ENCODE results near the gene FCHO2. TPM values are rescaled to one million over a fixed set of nuclear protein-coding genes. Genes with fewer than 3 reads are reported as not detected.

FCHO2 gene
- total and polyA plus RNA-seq, 2 donors (not counting 3 experiments of a cell fraction or from before 2014, with no cell fraction given), result 12.0 to 25.2 TPM

GRCh38 chr5:73067213-73067612, 111.4 kb downstream of the FCHO2 start:
- ChIA-PET POLR2A (no interaction called here), CTCF (interaction anchor here (0.7 to 1.6 kb wide), 6 partner anchors 9 to 149 kb away, joined by 3 to 5 read pairs (median 4); no protein-coding TSS in a partner anchor)
- peak; percentile 78 for DNase-seq (ENCODE audit: low read depth, low spot score)
- H3K27me3 ChIP-seq (ENCODE audit: control insufficient read depth in 2 of 2, insufficient read depth in 2 of 2, low read length in 2 of 2), result no peaks in the 10 kb centered on the region
- peaks cover 2 to 5% of the 10 kb centered on the region in 2 experiments for H3K36me3 ChIP-seq (ENCODE audit: control insufficient read depth in 2 of 2, extremely low read depth in 1 of 2, insufficient read depth in 2 of 2, low read length in 2 of 2)
- no peaks in the 10 kb centered on the region for H3K9me3 ChIP-seq (replicated peaks; ENCODE audit: control insufficient read depth, insufficient read depth, low read length)
- H3K4me3 ChIP-seq (replicated peaks in 1 of 3; ENCODE audit: insufficient read depth in 1 of 3, low read depth in 1 of 3, low read length in 3 of 3), result no peak overlapping the region
- H2AFZ ChIP-seq (ENCODE audit: low read depth, low read length), result no peak overlapping the region
- intact Hi-C loops (cut with micrococcal nuclease) (no loop called here), dilution Hi-C loops (cut with MboI; ENCODE audit: extremely low pct_ligation_motif_present, low sequenced_read_pairs) (no loop called here)
- H3K4me1 ChIP-seq (ENCODE audit: control insufficient read depth, extremely low read depth, insufficient read depth, low read length), result peaks cover 7% of the 10 kb centered on the region
- no peaks in the 10 kb centered on the region for H3K79me2 ChIP-seq (ENCODE audit: control insufficient read depth, insufficient read depth, low read length)
- no peak overlapping the region for H3K4me2 ChIP-seq (ENCODE audit: insufficient read depth, low read length)
- FAIRE-seq, result peak; percentile 75
- TF ChIP-seq FOS (IDR thresholded peaks at IDR 0.05; ENCODE audit: borderline replicate concordance, insufficient read depth, low read length), result peak; percentile 57
- no peak for TF ChIP-seq MYC (IDR thresholded peaks at IDR 0.05; ENCODE audit: low read depth, low read length)
- TF ChIP-seq POLR2AphosphoS5 (IDR thresholded peaks at IDR 0.05; ENCODE audit: insufficient read depth, low read depth, low read length), result no peak
- peak; percentile 18 for TF ChIP-seq GATA2 (IDR thresholded peaks at IDR 0.05; ENCODE audit: insufficient read depth, insufficient read length, low read depth, low read length)
- peak; percentile 55 for TF ChIP-seq JUN (IDR thresholded peaks at IDR 0.05; ENCODE audit: borderline replicate concordance, insufficient read depth, insufficient read length, low read depth)
- no peak overlapping the region for H3K27ac ChIP-seq (ENCODE audit: insufficient read depth, low read depth, low read length)
- no peaks in the 10 kb centered on the region for H3K9me1 ChIP-seq (replicated peaks; ENCODE audit: control insufficient read depth, extremely low read depth, insufficient read depth, low read length)
- no peaks in the 10 kb centered on the region for H4K20me1 ChIP-seq (replicated peaks; ENCODE audit: control insufficient read depth, extremely low read depth, insufficient read depth, low read length)
- H3K9ac ChIP-seq (replicated peaks; ENCODE audit: extremely low read depth, insufficient read depth, low read length), result no peak overlapping the region
- BruUV-seq (replicated peaks), result no TSS peak

DNA sequence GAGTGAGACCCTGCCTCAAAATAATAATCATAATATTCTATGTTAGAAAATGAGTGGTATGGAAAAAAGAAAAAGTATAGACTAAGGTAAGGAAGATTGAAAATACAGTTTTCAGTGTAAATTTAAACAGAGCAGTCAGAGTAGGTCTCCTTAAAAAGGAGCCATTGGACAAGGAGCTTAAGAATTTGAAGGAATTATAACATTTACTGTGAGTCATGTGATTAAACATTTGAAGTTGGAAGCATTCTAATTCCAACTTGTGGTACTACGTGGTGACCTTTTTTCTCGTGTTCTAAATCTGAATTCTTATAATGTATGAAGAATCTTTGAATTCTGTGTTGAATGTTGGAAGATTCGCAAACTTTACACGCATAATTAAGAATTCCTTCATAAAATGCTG, 125.3 kb downstream of the FCHO2 start:
- H3K9me3 ChIP-seq (replicated peaks; ENCODE audit: control insufficient read depth, insufficient read depth, low read length), result no peaks in the 10 kb centered on the region
- no TSS peak for BruUV-seq (replicated peaks)
- DNase-seq (ENCODE audit: low read depth, low spot score), result no peak
- H3K79me2 ChIP-seq (ENCODE audit: control insufficient read depth, insufficient read depth, low read length), result no peaks in the 10 kb centered on the region
- FAIRE-seq, result no peak
- H3K36me3 ChIP-seq (ENCODE audit: control insufficient read depth in 2 of 2, extremely low read depth in 1 of 2, insufficient read depth in 2 of 2, low read length in 2 of 2), result peaks cover 0 to 6% of the 10 kb centered on the region in 2 experiments
- ChIA-PET POLR2A (no interaction called here), CTCF (interaction anchor here (1.2 to 1.7 kb wide), 3 partner anchors 121 to 370 kb away, joined by 3 to 5 read pairs (median 4); no protein-coding TSS in a partner anchor)
- no peak overlapping the region for H3K4me3 ChIP-seq (replicated peaks in 1 of 3; ENCODE audit: insufficient read depth in 1 of 3, low read depth in 1 of 3, low read length in 3 of 3)
- dilution Hi-C loops (cut with MboI; ENCODE audit: extremely low pct_ligation_motif_present, low sequenced_read_pairs) (no loop called here), intact Hi-C loops (cut with micrococcal nuclease) (loop anchor here (5.0 kb wide), 1 partner anchor 159 kb away; no protein-coding TSS in a partner anchor)
- no peaks in the 10 kb centered on the region for H3K27me3 ChIP-seq (ENCODE audit: control insufficient read depth in 2 of 2, insufficient read depth in 2 of 2, low read length in 2 of 2)
- no peaks in the 10 kb centered on the region for H3K4me1 ChIP-seq (ENCODE audit: control insufficient read depth, extremely low read depth, insufficient read depth, low read length)
- no peaks in the 10 kb centered on the region for H3K9me1 ChIP-seq (replicated peaks; ENCODE audit: control insufficient read depth, extremely low read depth, insufficient read depth, low read length)
- no peak overlapping the region for H2AFZ ChIP-seq (ENCODE audit: low read depth, low read length)
- no peak overlapping the region for H3K4me2 ChIP-seq (ENCODE audit: insufficient read depth, low read length)
- no peak overlapping the region for H3K9ac ChIP-seq (replicated peaks; ENCODE audit: extremely low read depth, insufficient read depth, low read length)
- H4K20me1 ChIP-seq (replicated peaks; ENCODE audit: control insufficient read depth, extremely low read depth, insufficient read depth, low read length), result no peaks in the 10 kb centered on the region
- no peak overlapping the region for H3K27ac ChIP-seq (ENCODE audit: insufficient read depth, low read depth, low read length)
- TF ChIP-seq FOS (IDR thresholded peaks at IDR 0.05; ENCODE audit: borderline replicate concordance, insufficient read depth, low read length) (no peak), EZH2 (IDR thresholded peaks at IDR 0.05; ENCODE audit: borderline replicate concordance, low read depth, low read length, severe bottlenecking) (no peak), GATA2 (IDR thresholded peaks at IDR 0.05; ENCODE audit: insufficient read depth, insufficient read length, low read depth, low read length) (no peak), CTCF (IDR thresholded peaks at IDR 0.05; ENCODE audit: extremely low read depth in 1 of 2, insufficient read depth in 1 of 2, low read depth in 1 of 2, low read length in 2 of 2) (no peak)
